ENCODE results near the gene C4orf50. TPM values are rescaled to one million over a fixed set of nuclear protein-coding genes. Genes with fewer than 3 reads are reported as not detected.

C4orf50 gene
- total RNA-seq, 2 experiments from 2014 or later: 0.05 TPM

GRCh38 chr4:6024313-6024960, 6.2 kb upstream of the C4orf50 start:
- ATAC-seq: no peak
- intact Hi-C loops (cut with DNase I, micrococcal nuclease): no loop called here
- Mint-ChIP-seq H3K9me3 (ENCODE audit: low read depth) (no peaks in the 10 kb centered on the region), H3K27me3 (no peaks in the 10 kb centered on the region), H3K4me3 (no peak overlapping the region), H3K27ac (no peak overlapping the region), H3K36me3 (ENCODE audit: low read depth) (no peaks in the 10 kb centered on the region), H3K4me1 (no peaks in the 10 kb centered on the region)
- CTCF ChIA-PET: no interaction called here
- POLR2A ChIA-PET: no interaction called here
- DNase-seq: no peak

- ChIA-PET CTCF (interaction anchor here (0.6 kb wide), 1 partner anchor 1471 kb away, joined by 3 read pairs; no protein-coding TSS in a partner anchor), POLR2A (no interaction called here)
- H3K27ac Mint-ChIP-seq: no peak overlapping the region
- peaks cover 5% of the 10 kb centered on the region for H3K27me3 Mint-ChIP-seq
- no peak overlapping the region for H3K4me3 Mint-ChIP-seq
- ATAC-seq: no peak
- H3K9me3 Mint-ChIP-seq (ENCODE audit: low read depth): no peaks in the 10 kb centered on the region
- no peaks in the 10 kb centered on the region for H3K36me3 Mint-ChIP-seq (ENCODE audit: low read depth)
- H3K4me1 Mint-ChIP-seq: no peaks in the 10 kb centered on the region
- no peak for DNase-seq
- intact Hi-C loops (cut with DNase I, micrococcal nuclease): no loop called here
These were observed 5.5 kb upstream of the C4orf50 start for GRCh38 chr4:6023731-6024130.

GRCh38 chr4:6022607-6023288, 4.5 kb upstream of the C4orf50 start:
- DNase-seq: no peak
- no peaks in the 10 kb centered on the region for H3K9me3 Mint-ChIP-seq (ENCODE audit: low read depth)
- no peaks in the 10 kb centered on the region for H3K36me3 Mint-ChIP-seq (ENCODE audit: low read depth)
- H3K4me3 Mint-ChIP-seq: no peak overlapping the region
- POLR2A ChIA-PET: no interaction called here
- no peak overlapping the region for H3K27ac Mint-ChIP-seq
- intact Hi-C loops (cut with DNase I, micrococcal nuclease): no loop called here
- no peaks in the 10 kb centered on the region for H3K4me1 Mint-ChIP-seq
- H3K27me3 Mint-ChIP-seq: peaks cover 5% of the 10 kb centered on the region
- CTCF ChIA-PET: interaction anchor here (0.6 to 0.7 kb wide), 2 partner anchors 16 to 228 kb away, joined by 3 read pairs; no protein-coding TSS in a partner anchor
- ATAC-seq: no peak

GRCh38 chr4:6021831-6022606, 3.8 kb upstream of the C4orf50 start:
- Mint-ChIP-seq H3K4me3 (no peak overlapping the region), H3K9me3 (ENCODE audit: low read depth) (no peaks in the 10 kb centered on the region), H3K4me1 (no peaks in the 10 kb centered on the region), H3K36me3 (ENCODE audit: low read depth) (no peaks in the 10 kb centered on the region), H3K27me3 (peaks cover 5% of the 10 kb centered on the region), H3K27ac (no peak overlapping the region)
- ChIA-PET CTCF (interaction anchor here (0.7 to 2.4 kb wide), 2 partner anchors 17 to 25 kb away, joined by 3 to 6 read pairs; no protein-coding TSS in a partner anchor), POLR2A (no interaction called here)
- ATAC-seq: no peak
- intact Hi-C loops (cut with DNase I, micrococcal nuclease): no loop called here
- DNase-seq: no peak

GRCh38 chr4:6020613-6021012, 2.4 kb upstream of the C4orf50 start:
- Mint-ChIP-seq H3K36me3 (ENCODE audit: low read depth) (no peaks in the 10 kb centered on the region), H3K4me1 (no peaks in the 10 kb centered on the region), H3K27me3 (peaks cover 5% of the 10 kb centered on the region), H3K4me3 (no peak overlapping the region), H3K27ac (no peak overlapping the region), H3K9me3 (ENCODE audit: low read depth) (no peaks in the 10 kb centered on the region)
- no peak for ATAC-seq
- CTCF ChIA-PET: interaction anchor here (0.8 to 2.4 kb wide), 2 partner anchors 24 to 233 kb away, joined by 3 to 6 read pairs; no protein-coding TSS in a partner anchor
- intact Hi-C loops (cut with DNase I, micrococcal nuclease): no loop called here
- DNase-seq: no peak
- POLR2A ChIA-PET: no interaction called here

- Mint-ChIP-seq H3K4me1 (no peaks in the 10 kb centered on the region), H3K4me3 (no peak overlapping the region), H3K9me3 (ENCODE audit: low read depth) (no peaks in the 10 kb centered on the region), H3K27ac (no peak overlapping the region), H3K36me3 (ENCODE audit: low read depth) (no peaks in the 10 kb centered on the region), H3K27me3 (peaks cover 5% of the 10 kb centered on the region)
- no peak for ATAC-seq
- ChIA-PET POLR2A (no interaction called here), CTCF (interaction anchor here (0.6 to 2.4 kb wide), 4 partner anchors 23 to 234 kb away, joined by 3 to 6 read pairs (median 3); no protein-coding TSS in a partner anchor)
- intact Hi-C loops (cut with DNase I, micrococcal nuclease): no loop called here
- DNase-seq: peak; percentile 55
These were observed 1.4 kb upstream of the C4orf50 start for GRCh38 chr4:6019316-6020263.

- Mint-ChIP-seq H3K9me3 (ENCODE audit: low read depth) (no peaks in the 10 kb centered on the region), H3K36me3 (ENCODE audit: low read depth) (no peaks in the 10 kb centered on the region)
- no peak for ATAC-seq
These were observed 431 bp downstream of the C4orf50 start for GRCh38 chr4:6017800-6018199.

GRCh38 chr4:6017030-6017429, 1.2 kb downstream of the C4orf50 start:
- intact Hi-C loops (cut with DNase I, micrococcal nuclease): no loop called here

More at GRCh38 chr4:6017800-6018199, 431 bp downstream of the C4orf50 start:
- Mint-ChIP-seq H3K4me1 (no peaks in the 10 kb centered on the region), H3K4me3 (no peak overlapping the region), H3K27me3 (peaks cover 5% of the 10 kb centered on the region), H3K27ac (no peak overlapping the region)
- intact Hi-C loops (cut with DNase I, micrococcal nuclease): no loop called here
- DNase-seq: peak; percentile 32
- POLR2A ChIA-PET: no interaction called here
- CTCF ChIA-PET: interaction anchor here (0.6 kb wide), 1 partner anchor 444 kb away, joined by 3 read pairs; no protein-coding TSS in a partner anchor

GRCh38 chr4:6013564-6013963, 4.7 kb downstream of the C4orf50 start:
- no peaks in the 10 kb centered on the region for H3K4me1 Mint-ChIP-seq
- H3K27ac Mint-ChIP-seq: no peak overlapping the region
- ATAC-seq (no peak), DNase-seq (no peak)
- intact Hi-C loops (cut with DNase I, micrococcal nuclease): no loop called here
- H3K4me3 Mint-ChIP-seq: no peak overlapping the region
- H3K27me3 Mint-ChIP-seq: peaks cover 19% of the 10 kb centered on the region
- ChIA-PET CTCF (no interaction called here), POLR2A (interaction anchor here (0.6 kb wide), 1 partner anchor 52 kb away, joined by 3 read pairs; no protein-coding TSS in a partner anchor)
- no peaks in the 10 kb centered on the region for H3K9me3 Mint-ChIP-seq (ENCODE audit: low read depth)
- no peaks in the 10 kb centered on the region for H3K36me3 Mint-ChIP-seq (ENCODE audit: low read depth)

More at GRCh38 chr4:6017030-6017429, 1.2 kb downstream of the C4orf50 start:
- Mint-ChIP-seq H3K9me3 (ENCODE audit: low read depth) (no peaks in the 10 kb centered on the region), H3K36me3 (ENCODE audit: low read depth) (no peaks in the 10 kb centered on the region), H3K4me3 (no peak overlapping the region), H3K4me1 (no peaks in the 10 kb centered on the region), H3K27ac (no peak overlapping the region), H3K27me3 (peaks cover 5% of the 10 kb centered on the region)
- DNase-seq (no peak), ATAC-seq (no peak)
- CTCF ChIA-PET: no interaction called here
- POLR2A ChIA-PET: no interaction called here

- Mint-ChIP-seq H3K27ac (no peak overlapping the region), H3K4me3 (no peak overlapping the region), H3K36me3 (ENCODE audit: low read depth) (no peaks in the 10 kb centered on the region), H3K27me3 (peaks cover 23% of the 10 kb centered on the region), H3K9me3 (ENCODE audit: low read depth) (no peaks in the 10 kb centered on the region), H3K4me1 (no peaks in the 10 kb centered on the region)
- POLR2A ChIA-PET: no interaction called here
- CTCF ChIA-PET: interaction anchor here (0.5 to 1.6 kb wide), 2 partner anchors 12 to 191 kb away, joined by 3 to 4 read pairs; no protein-coding TSS in a partner anchor
- intact Hi-C loops (cut with DNase I, micrococcal nuclease): no loop called here
- DNase-seq: no peak
- ATAC-seq: no peak
These were observed 6.0 kb downstream of the C4orf50 start for GRCh38 chr4:6012200-6012599.

- Mint-ChIP-seq H3K36me3 (ENCODE audit: low read depth) (no peaks in the 10 kb centered on the region), H3K27ac (no peak overlapping the region), H3K27me3 (peaks cover 25% of the 10 kb centered on the region), H3K4me3 (no peak overlapping the region), H3K4me1 (no peaks in the 10 kb centered on the region), H3K9me3 (ENCODE audit: low read depth) (no peaks in the 10 kb centered on the region)
- ATAC-seq (no peak), DNase-seq (no peak)
- intact Hi-C loops (cut with DNase I, micrococcal nuclease): no loop called here
- POLR2A ChIA-PET: no interaction called here
- CTCF ChIA-PET: interaction anchor here (1.2 to 1.6 kb wide), 2 partner anchors 11 to 13 kb away, joined by 4 to 5 read pairs; no protein-coding TSS in a partner anchor
These were observed 6.5 kb downstream of the C4orf50 start for GRCh38 chr4:6011686-6012085.
